Measurements from ENCODE around the gene PIGQ.

Gene PIGQ

DNA sequence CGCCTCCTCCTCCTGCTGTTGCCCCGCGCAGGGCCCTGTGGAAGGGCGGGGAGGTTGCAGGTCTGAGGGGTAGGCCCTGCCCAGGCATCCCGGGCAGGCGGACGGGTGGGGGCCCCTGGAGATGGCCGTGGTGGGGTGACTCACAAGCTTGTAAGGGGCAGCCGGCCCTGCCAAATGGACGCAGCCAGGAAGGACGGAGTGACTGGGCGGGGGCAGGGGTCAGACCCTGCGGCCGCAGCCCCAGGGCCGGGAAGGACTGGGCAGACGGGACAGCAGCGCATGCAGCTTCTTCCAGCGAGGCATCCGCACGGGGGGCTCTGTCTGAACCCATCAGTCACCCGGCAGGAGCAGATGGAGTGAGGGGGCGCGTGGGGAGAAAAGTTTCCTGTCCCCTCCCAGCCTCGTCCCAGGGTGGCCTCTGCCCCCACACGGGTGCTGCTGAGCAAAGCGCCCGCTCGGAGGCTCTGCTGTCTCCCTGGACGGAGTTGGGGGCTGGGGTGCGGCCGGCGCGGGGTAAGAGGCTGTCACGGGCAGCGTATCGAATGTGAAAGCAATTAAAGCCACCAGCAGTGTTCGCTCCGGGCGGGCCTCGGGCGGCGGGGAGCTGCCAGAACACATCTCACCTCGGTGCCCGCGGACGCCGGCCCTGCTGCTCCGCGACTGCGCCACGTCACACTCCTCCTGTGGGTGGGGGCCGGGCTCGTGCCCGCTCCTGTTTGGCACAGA is 15.0 kb upstream of the PIGQ start:
- DNase-seq (ENCODE audit: extremely low read depth in 1 of 2, low read depth in 1 of 2), result no peak

DNA sequence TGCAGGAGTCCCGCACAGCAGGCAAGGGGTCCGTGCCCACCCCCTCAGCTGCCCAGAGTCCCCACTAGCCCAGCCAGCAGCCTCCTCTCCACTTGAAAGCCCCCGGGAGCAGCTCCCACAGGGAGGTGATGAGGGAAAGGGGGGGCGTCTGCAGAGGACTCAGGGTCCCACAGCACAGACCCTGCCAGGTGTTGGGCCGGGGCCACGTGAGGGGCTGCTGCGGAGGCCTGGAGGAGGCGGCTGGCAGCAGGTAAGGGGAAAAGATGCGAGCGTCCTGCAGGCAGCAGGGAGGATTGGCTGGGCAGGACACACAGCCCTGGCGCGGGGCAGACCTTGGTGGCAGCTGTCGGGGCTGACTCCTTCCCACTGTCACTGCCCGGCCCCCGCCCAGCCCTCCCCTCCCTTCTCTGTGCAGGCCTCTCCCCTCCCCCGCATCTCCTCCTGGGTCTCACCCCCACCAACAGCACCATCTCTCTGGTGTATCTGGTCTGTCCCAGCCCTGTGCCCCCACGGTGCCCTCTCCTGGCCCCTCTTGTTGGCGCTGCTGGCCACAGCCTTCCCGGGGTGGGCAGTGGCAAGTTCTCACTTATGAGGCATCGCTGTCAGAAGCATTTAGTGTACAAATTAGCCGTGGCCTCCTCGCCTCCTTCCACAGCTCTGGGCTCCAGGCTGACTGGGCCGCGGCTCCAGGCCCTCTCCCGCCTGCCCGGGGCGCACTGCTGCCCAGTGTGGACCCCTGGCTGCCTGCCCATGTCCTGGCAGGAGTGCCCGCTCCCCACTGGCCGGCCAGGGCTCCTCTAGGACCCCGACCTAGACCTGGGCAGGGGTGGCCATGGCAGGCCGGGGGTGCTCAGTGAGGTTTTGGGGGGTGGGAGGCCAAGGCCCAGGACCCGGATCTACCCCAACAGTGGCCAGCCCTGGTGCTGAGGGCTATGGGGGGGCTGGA is 14.0 kb upstream of the PIGQ start:
- DNase-seq (ENCODE audit: extremely low read depth in 1 of 2, low read depth in 1 of 2), result no peak

DNA sequence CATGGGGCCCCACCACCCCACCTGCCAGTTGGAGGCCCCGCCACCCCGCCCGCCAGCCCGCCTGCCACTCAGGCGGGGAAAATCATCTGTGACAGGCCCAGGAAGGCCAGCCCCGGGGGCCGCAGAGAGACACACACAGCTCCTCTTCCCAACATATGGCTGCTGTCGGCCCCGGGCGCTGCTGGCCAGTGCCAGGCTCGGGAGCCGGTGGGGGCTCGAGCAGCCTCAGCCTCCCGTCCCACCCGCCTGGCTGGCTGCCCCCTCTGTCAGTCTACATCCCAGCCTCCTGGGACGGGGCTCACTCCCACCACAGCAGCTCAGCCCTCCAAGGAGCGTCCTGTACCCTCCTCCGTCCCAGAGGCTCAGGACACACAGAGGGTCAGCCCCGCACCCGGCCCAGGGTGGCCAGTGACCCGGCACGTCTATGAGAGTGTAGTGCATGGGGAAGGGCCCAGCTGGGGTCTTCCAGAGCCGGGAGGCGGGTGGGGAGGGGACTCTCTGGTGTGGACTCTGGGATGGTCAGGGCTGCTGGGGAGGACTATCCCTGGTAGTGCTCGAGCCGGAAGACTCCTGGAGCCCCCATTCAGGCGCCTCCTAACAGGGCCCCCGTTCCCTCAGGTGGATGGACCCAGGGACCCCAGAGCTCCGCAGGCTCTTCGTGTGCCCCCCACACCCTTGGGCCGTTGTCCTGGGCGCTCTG is 13.1 kb upstream of the PIGQ start:
- DNase-seq (ENCODE audit: extremely low read depth in 1 of 2, low read depth in 1 of 2), result no peak

DNA sequence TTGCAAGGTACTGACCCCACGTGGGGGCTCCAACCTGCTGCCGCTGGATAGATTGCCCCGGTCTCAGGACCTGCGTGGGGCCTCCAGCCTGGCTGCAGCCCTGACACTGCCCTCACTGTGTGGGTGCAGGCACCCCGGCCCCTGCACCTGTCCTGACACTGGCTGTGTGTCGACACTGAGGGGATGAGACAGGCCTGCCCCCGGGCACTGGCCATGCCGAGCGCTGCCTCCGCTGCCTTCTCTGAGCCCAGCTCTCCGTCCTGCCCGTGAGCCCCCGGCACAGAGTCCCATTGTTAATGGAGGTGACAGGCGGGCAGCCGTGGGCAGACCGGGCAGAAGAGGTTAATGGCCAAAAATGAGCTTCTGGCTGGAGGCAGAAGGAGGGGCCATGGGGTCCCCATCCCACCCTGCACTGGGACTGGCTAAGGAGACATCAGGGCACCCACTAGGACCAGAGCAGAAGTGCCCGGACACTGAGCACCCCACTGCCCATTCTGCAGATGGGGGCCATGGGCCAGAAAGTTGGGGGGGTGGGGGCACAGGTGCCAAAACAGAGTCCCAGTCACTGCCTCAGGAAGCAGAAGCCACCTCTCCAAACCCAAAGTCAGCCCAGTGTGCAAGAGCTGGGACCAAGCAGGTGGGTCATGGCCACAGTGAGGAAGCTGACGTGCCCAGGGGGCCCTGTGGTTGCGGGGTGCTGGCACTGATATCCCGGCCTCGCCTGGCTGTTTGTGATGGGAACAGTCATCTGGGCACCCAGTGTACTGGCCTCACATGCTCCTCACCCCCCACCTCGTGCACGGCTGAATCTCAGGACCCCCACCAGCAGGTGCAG is 12.1 kb upstream of the PIGQ start:
- DNase-seq (ENCODE audit: extremely low read depth in 1 of 2, low read depth in 1 of 2), result no peak

DNA sequence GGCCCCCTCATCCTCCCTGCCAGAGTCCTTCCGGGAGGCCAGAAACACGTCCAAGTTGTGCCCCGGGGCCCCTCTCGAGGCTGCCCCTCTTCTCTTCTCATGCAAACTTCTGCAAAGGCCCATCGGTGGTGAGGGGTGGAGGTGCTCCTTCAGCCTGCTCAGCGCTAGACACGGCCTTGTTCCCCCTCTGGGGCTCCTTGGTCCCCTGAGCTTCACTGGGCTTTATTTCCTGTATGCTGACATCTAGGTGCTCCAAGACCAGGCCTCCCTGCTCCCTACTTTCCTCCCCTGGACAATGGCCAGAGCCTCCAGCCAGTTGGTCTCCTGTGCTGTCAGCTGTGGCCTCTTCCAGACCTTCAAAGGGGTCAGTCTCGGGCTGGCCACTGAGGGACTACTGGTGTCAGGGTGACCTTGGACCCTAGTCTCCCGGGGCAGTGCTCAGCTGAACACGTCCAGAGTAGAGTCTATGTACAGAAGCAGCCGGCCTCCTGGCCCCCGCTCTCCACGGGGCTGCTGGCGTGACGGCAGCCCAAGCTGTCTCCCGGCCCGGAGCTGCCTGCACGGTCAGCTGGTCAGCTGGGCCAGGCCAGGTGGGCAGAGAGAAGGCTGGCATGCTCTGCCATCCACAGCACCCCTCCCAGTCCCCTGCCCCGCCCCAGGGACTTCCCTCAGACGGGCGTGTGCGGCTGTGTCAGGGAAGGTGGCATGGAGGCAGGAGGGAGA is 11.3 kb upstream of the PIGQ start:
- no peak for DNase-seq (ENCODE audit: extremely low read depth in 1 of 2, low read depth in 1 of 2)

DNA sequence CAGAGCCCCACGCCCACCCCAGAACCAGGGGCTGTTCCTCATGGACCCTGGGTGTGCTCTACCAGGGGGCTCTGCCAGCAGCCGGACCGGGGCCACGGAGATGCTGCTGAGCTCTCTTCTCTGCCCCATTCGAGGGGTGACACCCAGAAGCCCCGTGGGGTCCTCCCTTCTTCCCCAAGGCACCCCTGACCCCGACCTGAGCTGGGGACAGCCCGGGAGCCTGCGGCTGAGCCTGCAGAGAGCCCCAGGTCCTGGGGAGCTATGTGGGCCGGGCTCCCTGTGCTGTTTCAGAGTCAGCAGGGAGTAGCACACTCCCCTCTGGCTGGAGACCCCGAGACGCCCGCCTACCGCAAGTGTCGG is 10.8 kb upstream of the PIGQ start:
- no peak for DNase-seq (ENCODE audit: extremely low read depth in 1 of 2, low read depth in 1 of 2)

DNA sequence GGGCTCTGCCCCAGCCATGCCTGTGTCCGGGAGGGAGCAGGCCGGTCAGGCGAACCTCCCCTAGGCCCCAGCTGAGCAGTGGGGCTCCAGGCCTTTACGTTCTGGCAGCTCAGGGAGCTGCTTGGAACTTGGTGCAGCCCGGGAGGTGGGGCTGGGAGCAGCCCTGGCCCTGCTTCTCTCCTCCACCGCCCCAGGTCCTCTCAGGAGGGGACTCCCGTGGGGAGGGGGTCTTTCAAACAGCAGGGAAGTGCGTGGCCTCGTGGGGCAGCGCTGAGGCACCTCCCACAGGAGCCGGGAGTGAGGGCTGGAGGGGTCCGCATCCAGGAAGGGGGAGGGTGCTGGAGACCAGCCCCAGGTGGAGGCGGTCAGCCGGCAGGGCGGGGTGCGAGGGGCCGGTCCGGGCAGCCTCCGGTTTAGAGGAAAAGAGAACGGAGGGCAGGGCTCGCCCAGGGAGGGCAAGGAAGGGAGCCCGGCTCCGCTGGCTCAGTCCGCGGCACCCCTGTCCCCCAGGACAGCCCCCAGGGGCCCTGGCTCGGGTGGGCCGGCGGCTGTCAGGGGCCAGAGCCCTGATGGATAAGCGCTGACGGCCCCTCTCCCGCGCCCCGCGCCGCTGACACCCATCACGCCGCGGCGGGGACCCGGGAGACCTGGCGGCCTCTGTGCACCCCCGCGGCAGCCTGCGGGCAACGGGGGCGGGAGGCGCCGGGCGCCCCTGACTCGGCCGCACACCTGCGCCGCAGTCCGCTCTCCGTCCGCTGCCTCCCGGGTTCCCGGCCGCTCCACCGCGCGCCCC is 10.2 kb upstream of the PIGQ start:
- DNase-seq (ENCODE audit: extremely low read depth in 1 of 2, low read depth in 1 of 2), result no peak

DNA sequence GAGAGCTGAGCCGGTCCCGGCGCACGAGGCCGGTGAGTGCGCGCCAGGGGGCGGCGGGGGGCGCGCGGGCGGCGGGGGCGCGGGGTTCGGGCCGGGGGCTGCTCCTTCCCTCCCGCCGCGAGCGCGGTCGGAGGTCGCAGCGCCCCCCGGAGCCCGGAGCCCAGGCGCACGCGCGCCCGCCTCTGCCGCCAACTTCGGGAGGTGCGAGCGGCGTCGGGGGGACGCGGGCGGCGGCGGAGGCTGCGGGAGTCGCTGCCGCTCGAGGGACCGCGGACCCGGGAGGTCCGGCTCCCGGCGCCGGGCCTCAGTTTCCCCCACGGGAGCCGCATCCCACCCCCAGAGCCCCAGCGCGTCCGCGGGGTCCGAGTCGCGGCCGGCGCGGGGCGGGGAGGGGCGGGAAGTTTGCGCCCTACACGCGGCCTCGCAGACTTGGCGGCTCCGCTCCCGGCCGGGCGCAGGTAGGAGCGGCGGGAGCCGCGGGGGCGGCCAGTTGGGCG is 9.5 kb upstream of the PIGQ start, which contains the start of gene PRR35:
Gene PRR35 (plus strand): TSS at position 191 of the 497 bp plus-strand sequence. CDS start 2,901 bp downstream, outside the sequence.
- DNase-seq (ENCODE audit: extremely low read depth in 1 of 2, low read depth in 1 of 2), result no peak

DNA sequence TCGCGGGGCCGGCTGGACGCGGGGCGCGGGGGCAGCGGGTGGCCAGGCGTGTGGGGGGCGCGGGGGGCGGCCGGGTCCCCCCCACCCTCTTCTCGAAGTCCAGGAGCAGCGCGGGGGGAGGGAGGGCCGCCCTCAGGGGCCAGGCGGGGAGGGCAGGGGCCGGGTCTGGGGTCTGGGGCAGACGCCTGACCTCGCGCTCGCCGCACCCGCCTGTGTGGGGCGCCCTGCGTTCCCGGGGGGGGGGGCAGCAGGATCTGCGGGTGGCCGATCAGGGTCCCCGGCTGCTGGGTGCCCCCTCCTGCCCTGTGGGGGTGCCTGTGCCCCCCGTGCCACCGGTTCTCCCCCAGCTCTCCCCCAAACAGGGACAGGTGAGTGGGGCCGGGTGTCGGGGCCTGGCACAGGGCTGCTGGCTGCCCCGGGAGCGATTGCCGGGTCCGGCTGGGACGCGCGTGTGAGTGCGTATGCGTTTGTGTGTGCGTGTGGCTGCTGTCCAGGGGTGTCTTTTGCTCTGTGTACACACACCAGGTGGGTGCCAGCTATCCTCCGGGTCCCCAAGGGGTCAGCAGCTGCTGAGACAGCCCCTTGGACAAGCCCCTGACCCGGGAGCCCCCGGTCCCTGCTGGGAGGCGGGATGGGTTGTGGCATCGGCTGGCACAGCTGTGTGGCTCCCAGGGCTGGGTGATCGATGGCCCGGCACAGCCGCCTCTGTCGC is 8.9 kb upstream of the PIGQ start:
- DNase-seq (ENCODE audit: extremely low read depth in 1 of 2, low read depth in 1 of 2), result no peak

DNA sequence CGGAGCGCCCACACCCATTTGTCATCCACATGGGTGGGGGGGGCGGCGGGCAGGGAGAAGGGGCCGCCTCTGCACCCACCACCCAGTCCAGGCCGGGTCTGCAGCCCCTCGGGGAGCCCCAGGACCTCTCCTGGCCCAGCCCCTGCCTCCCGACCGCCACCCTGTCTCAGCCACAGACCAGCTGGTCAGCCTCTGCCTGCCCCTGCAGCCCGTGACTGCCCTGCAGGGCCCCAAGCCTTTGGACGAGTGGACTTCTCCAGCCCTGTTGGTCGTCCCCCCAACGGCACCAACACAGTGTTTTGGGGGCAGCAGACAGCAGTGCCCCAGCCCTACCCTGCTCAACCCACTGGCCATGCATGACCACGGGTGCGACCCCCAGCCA is 8.4 kb upstream of the PIGQ start:
- DNase-seq (ENCODE audit: extremely low read depth in 1 of 2, low read depth in 1 of 2), result no peak

DNA sequence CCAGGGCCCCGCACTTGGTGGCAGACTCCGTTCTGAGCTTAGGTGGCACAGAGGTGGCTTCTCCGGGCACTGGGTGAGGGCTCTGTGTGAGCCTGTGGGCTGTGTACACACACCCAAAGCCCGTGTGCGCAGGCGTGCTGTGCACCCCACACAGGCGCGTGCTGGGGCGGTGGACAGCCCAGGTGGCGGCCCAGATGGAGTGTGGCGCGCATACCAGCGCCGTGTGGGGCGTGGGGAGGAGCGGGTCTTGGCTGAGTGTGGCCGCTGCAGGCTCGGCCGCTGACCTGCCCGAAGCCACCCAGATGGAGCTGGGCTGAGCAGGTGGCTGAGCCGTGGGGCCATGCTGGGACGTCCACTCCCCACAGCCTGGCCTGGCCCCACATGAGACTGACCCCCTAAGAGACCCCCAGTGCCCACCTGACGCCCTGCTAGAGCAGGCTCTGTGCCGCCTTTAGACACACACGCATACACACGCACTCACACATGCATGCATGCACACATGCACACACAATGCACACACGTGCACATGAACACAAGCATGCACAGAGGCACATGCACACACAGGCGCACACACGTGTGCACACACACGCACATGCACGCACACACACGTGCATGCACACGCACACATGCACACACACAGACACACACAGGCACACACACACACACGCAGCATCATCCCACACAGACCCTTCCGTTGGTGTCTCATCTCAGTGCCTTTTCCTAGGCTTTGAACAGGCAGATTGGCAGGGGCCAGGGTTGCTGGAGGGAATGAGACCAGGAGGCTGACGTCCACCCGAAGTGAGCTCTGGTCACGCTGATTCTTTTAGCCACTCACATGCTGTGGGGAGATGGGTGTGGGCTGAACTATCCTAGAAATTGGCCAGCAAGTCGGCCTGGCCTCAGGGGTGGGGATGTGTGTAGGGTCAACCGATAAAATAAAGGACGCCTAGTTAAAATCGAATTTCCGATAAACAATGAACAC is 7.5 kb upstream of the PIGQ start:
- DNase-seq (ENCODE audit: extremely low read depth in 1 of 2, low read depth in 1 of 2), result no peak

DNA sequence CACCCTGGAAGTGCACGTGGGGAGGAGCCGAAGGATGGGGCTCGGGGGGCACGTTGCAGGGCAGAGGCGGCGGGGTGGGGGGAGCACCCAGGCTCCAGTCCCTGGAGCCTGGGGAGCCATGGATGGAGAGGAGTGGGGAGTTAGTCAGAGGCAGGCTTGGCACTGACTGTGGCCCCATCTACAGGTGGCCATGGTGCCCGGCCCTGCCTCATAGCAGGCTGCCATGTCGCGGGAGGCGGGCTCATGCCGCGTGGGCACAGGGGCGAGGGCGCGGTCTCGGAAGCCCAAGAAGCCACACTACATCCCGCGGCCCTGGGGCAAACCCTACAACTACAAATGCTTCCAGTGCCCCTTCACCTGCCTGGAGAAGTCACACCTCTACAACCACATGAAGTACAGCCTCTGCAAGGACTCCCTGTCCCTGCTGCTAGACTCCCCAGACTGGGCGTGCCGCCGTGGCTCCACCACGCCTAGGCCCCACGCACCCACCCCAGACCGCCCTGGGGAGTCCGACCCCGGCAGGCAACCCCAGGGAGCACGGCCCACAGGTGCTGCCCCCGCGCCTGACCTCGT is 6.6 kb upstream of the PIGQ start:
- DNase-seq (ENCODE audit: extremely low read depth in 1 of 2, low read depth in 1 of 2), result no peak

DNA sequence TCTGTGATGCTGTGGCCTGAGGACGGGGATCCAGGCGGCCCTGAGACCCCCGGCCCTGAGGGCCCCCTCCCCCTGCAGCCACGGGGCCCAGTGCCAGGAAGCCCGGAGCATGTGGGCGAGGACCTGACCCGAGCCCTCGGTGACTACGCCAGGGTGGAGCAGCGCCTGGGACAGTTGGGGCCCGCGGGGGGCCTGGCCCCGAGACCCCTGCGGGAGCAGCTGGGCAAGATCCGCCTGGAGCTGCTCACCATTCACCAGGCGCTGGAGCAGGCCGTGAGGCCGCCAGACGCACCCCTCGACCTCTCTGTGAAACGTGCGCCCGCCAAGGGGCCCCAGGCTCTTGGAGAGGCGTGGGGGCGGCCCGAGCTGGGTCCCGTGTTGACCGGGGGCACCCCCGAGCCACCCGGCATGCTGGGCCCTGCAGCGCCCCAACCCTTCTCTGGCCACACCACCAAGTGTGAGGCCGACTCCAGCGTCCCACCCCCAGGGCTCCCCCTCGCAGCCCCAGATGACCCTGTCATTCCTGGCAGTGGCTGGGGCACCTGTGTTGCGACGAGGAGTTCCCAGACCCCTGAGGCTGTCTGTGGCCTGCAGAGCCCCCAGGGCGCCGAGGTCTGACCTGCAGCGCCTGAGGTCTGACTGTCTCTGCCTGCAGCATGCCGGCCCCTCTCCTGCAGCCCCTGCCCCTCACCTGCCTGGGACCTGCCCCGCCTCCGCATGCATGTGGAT is 4.9 kb upstream of the PIGQ start:
- no peak for DNase-seq (ENCODE audit: extremely low read depth in 1 of 2, low read depth in 1 of 2)

DNA sequence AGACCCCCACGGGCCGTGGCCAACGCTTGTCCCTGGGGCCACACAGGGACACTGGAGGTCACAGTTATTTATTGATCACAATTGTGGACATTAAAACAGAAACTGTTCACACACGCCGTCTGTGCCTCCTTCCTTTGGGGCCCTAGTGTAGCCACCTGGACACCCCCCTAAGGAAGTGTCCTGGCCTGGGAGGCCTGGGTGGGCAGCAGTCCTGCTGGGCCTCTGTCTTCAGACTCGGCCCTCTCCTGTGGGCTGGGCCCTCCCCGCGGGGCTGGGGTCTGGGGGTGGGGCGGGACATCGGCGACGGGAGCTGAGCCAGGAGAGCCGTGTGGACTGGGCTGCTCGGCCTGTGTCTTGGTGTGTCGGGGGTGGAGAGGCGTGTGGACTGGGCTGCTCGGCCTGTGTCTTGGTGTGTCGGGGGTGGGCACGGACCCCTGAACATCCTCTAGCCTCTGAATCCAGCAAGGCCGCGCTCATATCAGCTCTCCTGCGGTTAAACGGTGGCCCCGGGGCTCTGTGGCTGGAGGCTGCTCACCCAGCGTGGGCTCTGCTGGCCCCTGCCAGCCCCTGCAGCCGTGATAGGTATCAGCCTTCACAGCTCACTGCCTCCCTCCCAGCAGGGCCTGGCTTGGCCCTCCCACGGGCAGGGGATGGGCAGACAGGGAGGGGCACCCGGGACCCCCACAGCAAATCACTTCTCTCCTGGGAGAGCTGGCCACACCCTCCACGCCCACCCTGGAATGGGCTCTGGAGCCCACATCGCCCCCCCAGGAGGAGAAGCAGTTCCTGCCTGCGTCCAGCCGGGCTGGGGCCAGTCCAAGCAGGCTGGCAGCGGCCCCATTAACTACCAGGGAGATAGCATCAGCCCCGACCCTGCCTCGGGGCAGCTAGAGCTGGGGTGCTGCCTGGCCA is 4.1 kb upstream of the PIGQ start:
- DNase-seq (ENCODE audit: extremely low read depth in 1 of 2, low read depth in 1 of 2), result no peak

Data from activated CD8-positive, alpha-beta memory T cell treated with anti-CD3 and anti-CD28 coated beads for 1 hour (primary cell).